Neural cell (in vitro differentiated cells): ENCODE results near the gene RGL3.

Experiments
- CTCF ChIP-seq: fragments of 450-650 bp; IDR thresholded peaks from 2 replicates; pipeline ENCODE4 v1.5.1; 2014; ENCODE audit warnings: antibody characterized with exemption, mild to moderate bottlenecking, moderate library complexity; ENCODE audit not compliant: poor library complexity, severe bottlenecking
- EZH2 ChIP-seq: fragments of 200-600, 300-800 bp; shearing (Covaris generic), sonication (generic); IDR thresholded peaks from 2 replicates; pipeline ENCODE4 v1.6.1; 2014; ENCODE audit warnings: antibody characterized with exemption, low read length, borderline replicate concordance, mild to moderate bottlenecking; ENCODE audit not compliant: insufficient read depth, poor library complexity, severe bottlenecking
- POLR2AphosphoS5 ChIP-seq: IDR thresholded peaks from 2 replicates; pipeline ENCODE4 v1.6.1; 2012
- RAD21 ChIP-seq: fragments of 450-650 bp; conservative IDR thresholded peaks from 2 replicates; pipeline ENCODE4 v1.6.1; 2014; ENCODE audit warnings: antibody characterized with exemption, mild to moderate bottlenecking, moderate library complexity

- TF ChIP-seq CTCF (no peak), EZH2 (no peak), POLR2AphosphoS5 (no peak), RAD21 (no peak)
Measured at GRCh38 chr19:11390933-11391680, 28.0 kb downstream of the RGL3 start.
